GM18519 (cell line): ENCODE measurements around the gene HOXC10.

Experiments used
- ATAC-seq: cut with Tn5 transposase; IDR thresholded peaks from one replicate; pipeline ENCODE4 v1.9.1; 2021; ENCODE audit warnings: mild to moderate bottlenecking, moderate library complexity; ENCODE audit not compliant: unreplicated experiment, low FRiP score

Gene HOXC10

DNA sequence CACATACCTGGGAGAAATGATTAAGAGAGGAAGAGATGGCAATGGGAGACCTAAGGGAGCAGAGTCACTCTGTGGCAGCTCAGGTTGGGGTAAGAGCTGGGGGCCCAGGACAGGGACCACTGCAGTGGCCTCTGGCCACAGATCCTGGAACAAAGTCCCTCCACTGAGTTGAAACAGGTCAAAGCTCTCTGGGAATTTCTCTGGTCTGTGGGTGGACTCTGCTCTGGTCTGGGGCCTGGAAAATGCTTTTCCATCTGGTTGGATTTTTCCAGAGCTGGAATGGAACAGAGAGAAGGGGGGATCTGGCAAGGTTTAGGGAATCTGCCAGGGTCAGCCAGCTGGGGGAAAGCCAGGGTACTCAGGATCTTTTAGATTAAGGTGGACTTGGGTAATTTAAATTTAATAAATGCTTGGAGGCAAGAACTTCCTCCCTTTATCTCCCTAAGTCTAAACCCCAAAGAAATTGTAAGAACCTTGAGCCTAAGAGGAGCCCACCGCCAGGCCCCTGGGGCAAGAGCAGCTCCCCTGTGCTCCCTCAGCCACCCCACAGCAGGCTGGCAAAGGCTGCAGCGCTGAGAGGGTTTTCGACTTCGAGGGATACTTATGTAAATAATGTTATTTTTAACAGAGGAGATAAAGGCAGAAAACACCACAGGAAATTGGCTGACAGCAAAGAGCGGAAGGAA, 3.7 kb downstream of the HOXC10 start:
- no peak for ATAC-seq

DNA sequence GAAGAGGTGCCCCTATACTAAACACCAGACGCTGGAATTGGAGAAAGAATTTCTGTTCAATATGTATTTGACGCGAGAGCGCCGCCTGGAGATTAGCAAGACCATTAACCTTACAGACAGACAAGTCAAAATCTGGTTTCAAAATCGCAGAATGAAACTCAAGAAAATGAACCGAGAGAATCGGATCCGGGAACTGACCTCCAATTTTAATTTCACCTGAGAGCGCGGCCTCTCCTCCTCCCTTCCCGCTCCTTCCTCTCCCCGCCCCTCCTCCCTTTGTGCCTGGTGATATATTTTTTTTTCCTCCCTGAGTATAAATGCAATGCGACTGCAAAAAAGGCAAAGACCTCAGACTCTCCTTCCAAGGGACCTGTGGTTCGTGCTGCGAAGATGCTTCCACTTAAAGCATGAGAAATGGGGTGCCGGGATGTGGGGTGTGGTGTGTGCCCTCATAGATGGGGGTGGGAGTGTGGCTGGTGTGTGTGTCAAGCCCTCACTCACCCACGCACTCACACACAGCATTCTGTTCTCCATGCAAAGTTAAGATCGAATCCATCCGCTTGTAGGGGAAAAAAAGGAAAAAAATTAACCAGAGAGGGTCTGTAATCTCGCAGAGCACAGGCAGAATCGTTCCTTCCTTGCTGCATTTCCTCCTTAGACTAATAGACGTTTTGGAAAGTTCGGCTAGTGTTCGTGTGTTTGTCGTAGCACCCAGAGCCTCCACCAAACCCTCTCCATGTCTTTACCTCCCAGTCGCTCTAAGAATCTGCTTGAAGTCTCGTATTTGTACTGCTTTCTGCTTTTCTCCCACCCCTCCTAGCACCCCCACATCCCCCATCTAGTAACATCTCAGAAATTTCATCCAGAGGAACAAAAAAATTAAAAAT, 4.5 kb downstream of the HOXC10 start:
- ATAC-seq: no peak

DNA sequence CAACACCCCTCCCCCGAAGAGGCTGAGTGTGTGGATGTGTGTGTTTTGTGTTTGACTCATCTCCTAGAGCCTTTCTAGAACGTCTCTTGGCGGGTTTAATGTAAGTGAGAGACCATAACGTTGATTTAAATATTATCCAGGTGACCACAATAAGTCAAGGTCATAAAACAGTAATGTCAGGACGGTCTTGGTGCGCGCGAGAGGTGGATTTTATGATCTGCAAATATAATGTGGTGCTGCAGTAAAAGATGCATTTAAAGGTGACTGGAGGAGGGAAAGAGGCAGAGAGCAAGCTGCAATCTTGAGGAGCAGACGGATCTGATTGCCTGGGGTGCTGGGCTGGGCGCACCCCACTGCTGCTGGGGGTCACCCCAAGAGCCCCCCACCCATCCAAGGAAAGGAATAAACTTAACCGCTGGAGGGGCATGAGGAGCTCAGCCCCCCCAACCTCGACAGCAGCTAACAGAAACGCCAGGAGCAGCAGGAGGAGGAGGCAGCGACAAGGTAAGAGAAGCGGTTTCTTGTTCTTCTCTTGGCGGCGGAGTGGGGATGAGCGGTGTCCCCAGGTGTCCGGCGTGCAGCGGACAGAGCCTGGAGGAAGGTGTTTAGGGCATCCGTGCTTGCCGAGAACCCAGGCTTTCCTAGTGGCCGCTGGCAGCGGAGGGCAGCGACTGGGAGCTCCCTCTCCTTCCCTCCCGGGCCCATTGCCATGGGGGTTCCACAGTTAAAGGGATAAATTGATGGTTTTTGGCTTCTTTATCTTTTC, 5.5 kb downstream of the HOXC10 start:
- ATAC-seq: no peak

DNA sequence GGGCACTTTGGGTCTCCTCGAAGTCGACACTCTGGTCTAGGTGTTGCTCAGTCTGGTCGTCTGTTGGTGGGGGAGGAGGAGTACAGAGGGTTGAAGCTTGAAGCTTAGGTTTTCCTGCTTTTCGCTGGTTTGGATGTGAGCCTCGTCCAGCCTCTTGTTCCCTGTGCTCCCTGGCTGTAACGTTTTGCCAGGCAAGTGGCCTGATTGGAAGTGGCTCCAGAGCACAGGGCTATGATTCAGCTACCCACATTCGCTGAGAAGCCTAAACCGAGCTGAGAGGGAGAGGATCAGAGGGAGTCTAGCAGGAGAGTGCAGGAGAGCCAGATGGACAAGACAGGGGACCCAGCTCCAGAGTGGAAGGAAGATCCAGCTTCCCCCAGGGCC, 6.1 kb downstream of the HOXC10 start:
- ATAC-seq: no peak

- no peak for ATAC-seq
Observed at GRCh38 chr12:53992377-53992889, 7.5 kb downstream of the HOXC10 start.

GRCh38 chr12:53993162-53994008, 8.4 kb downstream of the HOXC10 start:
- ATAC-seq: no peak

GRCh38 chr12:53994009-53994263, 9.0 kb downstream of the HOXC10 start:
- ATAC-seq: no peak

- ATAC-seq: no peak
Observed at GRCh38 chr12:53994264-53995001, 9.5 kb downstream of the HOXC10 start.

DNA sequence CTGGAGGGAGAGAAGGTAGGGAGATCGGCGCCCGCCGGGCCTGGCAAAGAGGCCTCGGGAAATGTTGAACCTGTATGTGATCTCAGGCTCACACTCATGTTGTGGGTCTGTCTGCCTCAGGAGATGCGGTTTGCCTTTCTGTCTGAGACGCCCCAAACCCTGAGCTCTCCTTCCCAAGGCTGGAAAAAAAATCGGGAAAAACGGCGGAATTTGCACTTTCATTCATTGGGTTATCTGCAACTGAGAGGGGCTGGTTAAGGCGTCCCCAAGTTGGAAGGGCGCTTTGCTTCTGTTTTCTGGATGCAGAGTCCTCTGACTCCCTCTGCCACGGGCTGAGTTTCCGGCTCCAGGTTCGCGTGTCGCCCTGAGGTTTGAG, 10.0 kb downstream of the HOXC10 start:
- no peak for ATAC-seq

DNA sequence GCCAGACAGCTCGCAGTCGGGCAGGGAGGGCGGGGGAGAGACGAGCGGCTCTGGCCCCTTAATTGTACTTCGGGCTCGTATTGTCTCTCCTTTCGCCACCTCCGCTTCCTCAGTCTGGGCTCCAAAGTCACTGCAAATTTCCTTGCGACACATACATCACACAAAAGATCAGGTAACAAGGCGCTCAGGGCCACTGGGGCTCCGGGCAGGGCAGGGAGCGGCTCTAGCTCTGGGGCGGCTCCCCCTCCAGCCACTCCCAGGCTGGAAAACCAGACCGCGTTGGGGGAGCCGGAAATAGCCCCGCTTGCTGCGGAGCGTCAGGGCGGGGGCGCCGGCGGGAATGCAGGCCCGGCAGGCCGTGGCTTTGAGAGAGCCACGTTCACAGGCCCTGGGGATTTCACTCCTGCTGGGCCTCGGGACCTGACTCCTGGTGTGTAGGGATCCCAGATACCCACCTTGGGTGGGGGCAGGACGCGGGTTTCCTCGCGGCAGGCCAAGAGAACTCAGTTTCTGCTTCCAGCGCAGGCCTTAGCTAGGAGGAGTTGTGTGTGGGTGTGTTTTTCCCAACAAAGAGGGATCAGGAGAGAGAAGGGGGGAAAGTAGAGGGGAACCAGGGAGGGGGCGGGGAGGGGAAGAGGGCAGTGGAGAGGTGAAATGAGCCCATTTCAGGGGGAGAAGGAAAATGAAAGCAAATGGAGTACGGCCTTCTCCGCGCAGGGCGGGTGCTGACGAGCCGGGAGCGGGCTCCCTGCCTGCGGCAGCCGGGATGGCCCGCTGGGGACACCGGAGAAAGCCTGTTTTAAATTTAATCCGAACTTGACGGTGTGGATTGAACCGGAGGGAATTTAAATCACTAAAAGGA, 10.7 kb downstream of the HOXC10 start:
- no peak for ATAC-seq

DNA sequence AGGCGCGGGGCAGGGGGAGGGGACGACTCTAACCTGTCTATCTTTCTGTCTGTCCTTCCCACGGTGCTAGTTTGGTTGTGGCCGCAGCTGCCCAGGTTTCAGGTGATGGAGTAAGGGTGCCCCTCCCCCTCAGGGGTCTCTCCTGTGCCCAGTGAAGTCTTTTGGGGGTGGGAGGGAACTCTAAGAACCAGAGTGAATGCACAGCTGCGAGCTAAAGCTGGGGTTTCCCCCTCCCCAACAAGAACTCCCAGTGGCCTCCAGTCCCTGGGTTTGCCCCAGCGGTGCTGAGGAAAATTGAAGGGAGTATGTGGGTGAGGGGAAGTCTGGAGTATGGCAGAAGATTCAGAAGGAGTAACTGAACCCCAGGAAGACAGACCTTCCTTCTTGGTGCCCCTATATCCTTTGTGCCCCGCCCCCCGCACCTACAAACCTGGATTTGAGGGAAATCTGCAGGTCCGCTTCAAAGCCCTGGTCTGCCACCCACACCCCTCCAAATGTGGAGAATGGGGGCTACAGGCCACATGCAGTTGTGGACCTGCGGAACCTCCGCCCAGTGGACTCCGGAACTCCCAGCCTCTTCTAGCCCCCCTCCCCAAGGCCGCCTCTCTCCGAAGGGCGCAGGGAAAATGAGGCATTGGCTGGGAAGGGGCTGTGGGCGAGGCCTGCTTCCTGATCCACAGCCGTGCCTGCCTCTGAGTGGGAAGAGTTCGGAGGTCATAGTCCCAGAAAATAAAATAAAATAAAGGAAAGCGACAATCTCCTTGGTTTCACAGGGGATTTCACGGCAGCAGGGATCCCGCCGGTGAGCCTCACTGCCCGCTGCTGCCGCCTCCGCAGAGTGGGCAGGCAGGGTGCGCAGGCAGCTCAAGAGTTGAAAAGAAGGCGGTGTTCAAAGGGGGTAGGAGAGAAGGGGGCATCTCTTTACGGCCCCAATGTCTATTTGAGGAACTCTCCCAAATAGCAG, 11.6 kb downstream of the HOXC10 start:
- no peak for ATAC-seq

- ATAC-seq: no peak
Observed at GRCh38 chr12:53997204-53998109, 12.5 kb downstream of the HOXC10 start.

DNA sequence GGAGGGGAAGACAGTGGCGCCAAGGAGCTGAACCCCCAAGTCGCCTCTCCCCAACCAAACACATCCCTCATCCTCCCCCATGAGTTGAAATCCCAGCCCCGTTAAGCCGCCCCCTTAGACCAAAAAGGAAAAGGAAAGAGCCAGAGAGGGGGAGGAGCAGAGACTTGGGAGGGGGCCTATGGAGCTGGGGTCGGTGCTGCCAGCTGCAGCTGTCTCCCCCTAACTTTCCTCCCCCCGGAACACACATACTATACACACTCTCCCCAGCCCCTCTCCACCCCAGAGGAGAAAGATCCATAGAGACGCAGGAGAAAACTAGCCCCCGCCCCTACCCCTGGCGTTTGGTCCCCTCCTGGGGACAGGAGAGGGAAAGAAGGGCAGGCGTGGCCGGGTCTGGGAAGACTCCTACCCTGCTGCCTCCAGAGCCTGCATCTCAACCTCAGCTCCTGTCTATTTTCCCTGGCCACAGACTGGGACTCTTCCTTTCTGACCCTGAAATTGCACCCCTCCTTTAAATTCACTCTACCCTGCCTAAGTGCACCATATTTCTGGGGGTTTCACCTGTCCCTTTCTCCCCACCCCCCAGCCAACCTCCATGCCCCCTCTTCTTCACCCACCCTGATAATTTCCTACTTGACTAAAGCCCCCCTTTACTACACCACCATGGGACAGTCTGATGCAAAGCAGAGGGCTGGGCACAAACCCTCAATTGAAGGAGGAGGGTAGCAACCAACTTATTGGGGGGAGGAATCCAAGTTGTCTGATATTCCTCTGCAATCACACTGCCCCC, 13.4 kb downstream of the HOXC10 start:
- no peak for ATAC-seq

GRCh38 chr12:53998900-53999236, 13.9 kb downstream of the HOXC10 start:
- no peak for ATAC-seq

DNA sequence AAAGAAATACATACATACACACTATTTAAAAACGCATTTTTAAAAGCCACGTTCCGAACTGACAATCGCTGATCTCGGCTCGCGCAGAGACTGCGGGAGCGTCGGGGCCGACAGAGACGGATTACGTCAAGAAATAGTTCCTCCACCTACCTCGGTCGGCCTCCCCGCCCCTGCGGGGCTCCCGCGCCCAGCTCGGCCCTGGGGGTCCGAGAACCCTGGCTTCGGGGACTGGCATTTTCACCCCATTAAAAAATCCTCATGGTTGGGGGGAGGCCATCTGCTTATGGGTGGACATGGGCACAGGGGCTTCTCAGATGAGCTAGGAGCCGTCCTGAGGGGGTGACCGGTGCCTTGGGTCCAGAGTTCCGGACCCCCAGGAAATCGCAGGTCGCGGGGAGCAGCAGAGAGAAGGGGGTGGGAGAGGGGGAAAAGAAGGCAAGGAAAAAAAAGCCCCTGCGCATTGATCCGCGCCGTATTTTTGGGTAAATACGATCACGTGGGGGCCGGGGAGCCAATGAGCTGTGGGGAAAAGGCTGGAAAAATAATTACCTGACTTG, 14.7 kb downstream of the HOXC10 start:
- no peak for ATAC-seq
